ES-I3 (cell line): ENCODE data around the gene SORL1.

Experiments
- H3K36me3 ChIP-seq: 2 replicates; pipeline ENCODE4 v1.6.1; 2013; ENCODE audit warnings: mild to moderate bottlenecking, low read length, control low read depth, moderate library complexity; ENCODE audit not compliant: insufficient read depth
- H3K4me1 ChIP-seq: 2 replicates; pipeline ENCODE4 v1.6.1; 2013; ENCODE audit warnings: mild to moderate bottlenecking, control low read depth, low read length; ENCODE audit not compliant: insufficient read depth
- H3K9ac ChIP-seq: 2 replicates; pipeline ENCODE4 v1.6.1; 2013; ENCODE audit warnings: low read depth, mild to moderate bottlenecking, low read length, moderate library complexity
- H3K9me3 ChIP-seq: 2 replicates; pipeline ENCODE4 v1.6.1; 2013; ENCODE audit warnings: mild to moderate bottlenecking, low read length, moderate library complexity; ENCODE audit not compliant: control insufficient read depth, insufficient read depth

SORL1 gene

DNA sequence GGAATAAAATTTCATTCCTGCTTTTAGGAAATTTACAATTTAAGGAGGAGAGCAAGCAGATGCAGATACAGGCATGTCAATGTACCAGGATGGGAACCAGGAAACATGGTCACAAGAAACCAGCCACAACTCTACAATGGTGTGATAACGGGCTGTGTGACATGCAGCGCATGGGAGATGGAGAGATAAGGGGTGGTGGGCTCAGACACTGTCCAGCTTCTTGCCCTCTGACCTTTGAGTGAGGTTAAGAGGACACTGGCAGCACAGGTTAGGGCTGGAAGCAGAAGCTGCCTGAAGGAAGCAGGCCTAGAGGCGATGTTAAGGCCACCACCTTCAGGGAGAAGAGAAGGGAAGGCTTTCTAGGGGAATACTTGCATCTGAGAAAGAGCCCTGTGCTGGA is 3.0 kb downstream of the SORL1 start:
- H3K9ac ChIP-seq, result no peak overlapping the region
- no peaks in the 10 kb centered on the region for H3K36me3 ChIP-seq
- peaks cover 18% of the 10 kb centered on the region for H3K4me1 ChIP-seq
- no peaks in the 10 kb centered on the region for H3K9me3 ChIP-seq

DNA sequence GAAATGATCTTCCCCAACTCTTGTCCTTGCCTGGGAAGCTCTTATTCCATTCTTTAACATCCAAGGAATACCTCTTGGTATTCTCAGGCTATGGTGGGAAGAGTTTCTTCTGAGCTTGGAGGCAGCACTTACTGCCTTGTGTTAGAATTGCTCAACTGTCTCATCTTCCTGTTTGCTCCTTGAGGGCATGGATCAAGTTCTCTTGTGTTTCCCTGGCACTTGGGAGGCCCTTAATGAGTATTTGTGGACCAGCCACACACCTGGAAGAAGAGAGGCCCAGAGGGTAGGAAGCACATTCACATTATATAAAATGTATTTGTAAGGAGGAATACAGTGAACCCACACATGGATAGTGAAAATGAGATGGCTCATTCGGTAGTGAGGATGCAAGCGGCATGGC is 4.0 kb downstream of the SORL1 start:
- H3K36me3 ChIP-seq, result no peaks in the 10 kb centered on the region
- H3K4me1 ChIP-seq, result peaks cover 16% of the 10 kb centered on the region
- no peaks in the 10 kb centered on the region for H3K9me3 ChIP-seq
- no peak overlapping the region for H3K9ac ChIP-seq

DNA sequence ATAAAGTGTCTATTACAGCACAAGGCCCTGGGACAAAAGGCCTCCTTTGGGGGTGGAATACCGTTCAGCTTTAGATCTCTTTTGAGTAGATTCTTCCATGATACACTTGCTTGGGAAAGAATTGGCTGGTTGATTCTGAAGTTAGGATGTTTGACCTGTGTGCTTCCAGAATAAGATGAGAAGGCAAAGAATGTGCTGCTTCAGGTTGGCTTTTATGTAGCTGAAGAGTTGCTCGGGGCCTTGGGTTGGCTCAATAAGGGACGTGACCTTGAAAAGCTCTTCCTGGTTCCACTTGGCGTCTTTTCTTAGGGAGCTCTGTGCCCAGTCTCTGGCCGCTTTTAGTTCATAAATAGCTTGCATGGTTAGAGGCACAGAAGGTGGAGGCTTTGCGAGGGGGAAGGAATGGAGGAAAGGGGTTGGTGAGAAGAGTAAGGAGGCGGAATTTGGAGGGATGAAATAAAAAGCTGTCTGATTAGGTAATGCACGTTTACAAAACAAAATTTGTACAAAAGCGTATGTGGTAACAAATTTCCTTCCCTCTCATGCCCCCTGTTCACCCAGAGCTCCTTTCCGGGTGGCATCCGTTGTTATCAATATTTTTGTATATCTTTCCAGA is 4.8 kb downstream of the SORL1 start:
- Histone ChIP-seq H3K4me1 (peaks cover 16% of the 10 kb centered on the region; the same call in 1 of the 2 replicates), H3K9ac (no peak overlapping the region), H3K9me3 (no peaks in the 10 kb centered on the region), H3K36me3 (no peaks in the 10 kb centered on the region)

DNA sequence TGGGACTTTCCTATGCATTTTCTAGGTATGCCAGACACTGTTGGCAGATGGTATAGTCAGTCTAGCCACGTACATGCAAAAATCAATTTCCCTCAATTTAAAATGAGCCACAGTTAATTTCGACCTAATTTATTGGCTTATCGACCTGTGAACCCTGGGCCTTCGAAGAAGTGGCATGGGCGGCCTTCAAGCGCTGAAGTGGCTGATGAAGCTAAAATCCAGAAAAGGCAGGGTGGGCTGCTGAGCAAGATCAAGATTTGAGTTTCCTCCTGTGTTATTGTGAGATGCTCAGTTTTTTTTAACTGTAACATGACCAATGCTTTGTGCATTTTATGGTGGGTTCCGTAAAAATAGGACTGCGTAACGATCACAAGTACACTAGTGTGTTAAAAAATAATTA is 6.4 kb downstream of the SORL1 start:
- Histone ChIP-seq H3K9me3 (no peaks in the 10 kb centered on the region), H3K9ac (no peak overlapping the region), H3K36me3 (no peaks in the 10 kb centered on the region), H3K4me1 (peaks cover 13% of the 10 kb centered on the region; the same call in 1 of the 2 replicates)

DNA sequence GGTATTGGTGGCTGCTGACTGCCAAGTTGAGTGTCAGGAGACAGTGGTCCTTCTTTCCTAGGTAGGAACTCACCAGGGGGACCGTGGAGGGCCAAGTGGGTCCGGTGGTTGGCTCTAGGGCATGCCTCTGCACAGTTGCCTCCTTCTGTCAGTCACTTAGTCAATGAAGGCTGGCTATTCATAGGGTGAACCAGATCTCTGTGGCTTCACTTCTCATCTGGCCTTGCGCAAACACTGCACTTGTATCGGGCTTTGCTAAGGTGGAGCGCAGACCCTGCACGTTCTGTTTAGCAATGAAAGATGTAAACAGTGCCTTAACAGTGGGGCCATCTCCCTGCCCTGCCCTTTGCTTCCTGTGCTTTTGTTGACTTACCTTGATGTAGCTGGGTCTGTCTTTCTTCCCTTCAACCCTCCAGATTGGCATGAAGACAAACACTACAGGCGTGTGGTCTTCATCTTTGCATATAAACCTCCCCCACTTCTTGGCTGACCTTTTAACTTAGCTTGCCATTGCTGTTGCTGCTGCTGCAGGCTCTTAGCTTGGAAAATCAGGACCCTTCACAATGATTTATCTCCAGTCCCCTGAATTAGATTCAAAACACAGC is 7.4 kb downstream of the SORL1 start:
- Histone ChIP-seq H3K9me3 (no peaks in the 10 kb centered on the region), H3K36me3 (no peaks in the 10 kb centered on the region; the same call in 1 of the 2 replicates), H3K9ac (no peak overlapping the region), H3K4me1 (peaks cover 22% of the 10 kb centered on the region)

DNA sequence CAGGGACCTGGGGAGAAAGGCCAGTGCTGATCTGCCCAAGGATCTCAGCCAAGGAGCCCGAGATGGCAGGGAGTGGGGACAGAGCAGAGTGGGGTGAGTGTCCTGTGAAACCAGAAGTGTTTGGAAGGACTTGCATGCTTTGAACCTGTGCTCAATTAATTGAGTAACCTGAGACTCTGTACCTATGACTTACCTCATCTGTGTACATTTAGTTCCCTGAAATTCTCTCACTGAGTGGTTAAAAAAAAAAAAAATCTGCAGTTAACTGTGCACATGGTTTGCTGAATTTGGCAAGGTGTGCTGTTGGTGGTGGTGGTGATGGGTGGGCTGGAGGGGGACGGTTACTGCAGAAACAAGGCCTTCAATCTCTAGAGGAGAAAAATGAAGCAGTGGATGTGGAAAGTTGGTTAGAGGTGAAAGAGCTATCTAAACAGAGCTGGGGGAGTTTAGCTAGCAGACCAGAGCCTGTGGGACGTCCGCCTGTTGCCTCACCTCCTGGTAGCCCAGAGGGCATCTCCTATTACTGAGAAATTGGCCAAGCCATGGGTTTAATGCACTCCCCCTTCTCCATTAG is 8.9 kb downstream of the SORL1 start:
- H3K4me1 ChIP-seq, result peaks cover 35% of the 10 kb centered on the region
- H3K9ac ChIP-seq, result no peak overlapping the region
- no peaks in the 10 kb centered on the region; the same call in 1 of the 2 replicates for H3K36me3 ChIP-seq
- H3K9me3 ChIP-seq, result no peaks in the 10 kb centered on the region

DNA sequence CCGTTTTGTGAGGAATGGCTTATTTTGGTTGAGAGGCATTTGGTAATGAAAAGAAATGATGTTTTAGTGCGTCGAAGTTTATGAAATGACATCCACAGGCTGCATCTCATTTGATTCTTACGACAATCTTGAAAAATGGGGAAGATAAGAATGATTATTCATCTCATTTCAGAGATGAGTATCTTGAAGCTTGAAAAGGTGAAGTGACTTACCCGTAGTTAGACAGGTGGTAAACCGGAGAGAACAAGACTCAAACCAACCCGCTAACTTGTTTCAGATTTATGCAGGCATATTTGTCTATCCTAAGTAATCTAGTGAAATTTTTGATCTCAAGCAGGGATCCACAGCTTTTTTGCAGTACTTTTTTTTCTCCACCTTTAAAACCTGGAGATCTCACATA is 9.7 kb downstream of the SORL1 start:
- H3K36me3 ChIP-seq, result no peaks in the 10 kb centered on the region; the same call in 1 of the 2 replicates
- no peak overlapping the region for H3K9ac ChIP-seq
- H3K4me1 ChIP-seq, result peaks cover 40% of the 10 kb centered on the region

DNA sequence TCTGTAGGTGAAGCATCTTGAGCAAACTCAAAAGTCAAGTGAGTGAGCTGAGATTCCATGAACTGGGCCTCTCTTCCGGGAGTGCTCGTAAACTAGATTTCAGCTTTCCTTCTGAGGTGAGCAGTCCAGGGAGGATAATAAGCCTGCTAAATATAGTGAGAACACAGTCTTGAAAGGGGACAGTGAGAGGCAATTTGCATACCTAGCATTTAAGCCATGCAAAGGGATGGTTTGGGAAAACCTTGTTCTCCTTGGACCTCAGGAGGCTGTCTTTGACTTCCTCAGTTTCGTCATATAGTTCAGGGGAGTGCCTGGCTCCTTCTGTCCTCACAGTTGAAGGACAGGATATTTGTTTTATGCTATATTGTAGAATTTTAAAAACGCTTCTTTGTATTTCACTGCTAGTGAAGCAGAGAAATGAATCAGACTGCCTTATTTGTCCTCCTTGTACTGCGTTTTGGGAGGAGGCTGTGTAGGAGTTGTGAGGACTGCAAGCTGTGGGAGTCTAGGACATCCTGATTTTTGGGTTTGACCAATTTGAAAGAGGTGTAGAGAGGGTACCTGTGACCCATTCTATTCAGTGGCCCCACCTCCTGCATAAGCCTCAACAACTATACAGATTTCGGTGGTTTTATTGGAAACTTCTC is 11.7 kb downstream of the SORL1 start:
- no peaks in the 10 kb centered on the region; the same call in 1 of the 2 replicates for H3K36me3 ChIP-seq
- no peak overlapping the region for H3K9ac ChIP-seq
- peaks cover 45% of the 10 kb centered on the region for H3K4me1 ChIP-seq
- no peaks in the 10 kb centered on the region for H3K9me3 ChIP-seq

More for the DNA sequence above, 9.7 kb downstream of the SORL1 start:
- no peaks in the 10 kb centered on the region for H3K9me3 ChIP-seq

DNA sequence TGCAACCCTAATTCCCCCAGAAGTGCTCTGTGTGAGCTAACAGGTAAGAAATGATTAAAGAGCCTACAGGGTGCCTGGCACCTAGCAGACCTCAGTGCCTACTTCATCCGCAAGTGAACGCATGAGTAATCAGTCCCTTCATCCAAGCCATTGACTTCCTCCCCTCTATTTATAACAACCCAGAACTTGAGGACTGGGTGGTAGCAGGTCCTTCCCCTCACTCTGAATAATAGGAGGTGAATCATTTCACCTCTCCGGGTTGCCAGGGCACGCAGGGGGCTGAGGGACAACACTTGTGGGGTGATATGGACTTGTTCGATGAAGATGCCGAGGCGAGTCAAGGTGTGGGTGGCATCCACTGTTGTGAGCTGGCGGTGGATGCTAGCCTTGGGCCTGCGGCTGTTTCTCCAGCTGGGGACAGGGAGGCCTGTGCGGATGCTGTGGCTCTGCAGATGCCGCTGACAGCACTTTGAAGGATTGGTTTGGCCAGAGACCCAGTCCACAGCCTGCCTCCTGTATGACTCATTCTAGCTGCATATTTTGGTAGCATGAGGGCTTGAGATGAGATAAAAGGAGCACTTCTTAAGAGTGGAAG is 12.3 kb downstream of the SORL1 start:
- Histone ChIP-seq H3K4me1 (peaks cover 45% of the 10 kb centered on the region), H3K9me3 (no peaks in the 10 kb centered on the region), H3K36me3 (no peaks in the 10 kb centered on the region; the same call in 1 of the 2 replicates), H3K9ac (no peak overlapping the region; the same call in 1 of the 2 replicates)

DNA sequence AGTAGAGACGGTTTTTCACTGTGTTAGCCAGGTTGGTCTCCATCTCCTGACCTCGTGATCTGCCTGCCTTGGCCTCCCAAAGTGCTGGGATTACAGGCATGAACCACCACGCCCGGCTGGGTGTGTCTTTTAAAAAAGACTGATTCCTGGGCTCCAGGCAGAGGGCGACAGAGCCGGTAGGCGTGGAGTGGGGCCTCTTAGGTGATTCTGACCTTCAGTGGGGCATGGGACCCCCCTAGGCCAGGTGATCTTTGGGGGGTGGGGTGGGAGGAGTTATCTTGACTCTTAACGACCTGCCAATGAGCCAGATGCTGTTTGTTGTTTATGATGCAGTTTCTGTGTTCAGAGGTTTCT is 13.6 kb downstream of the SORL1 start:
- H3K9me3 ChIP-seq, result no peaks in the 10 kb centered on the region
- H3K9ac ChIP-seq, result no peak overlapping the region
- peaks cover 45% of the 10 kb centered on the region for H3K4me1 ChIP-seq
- no peaks in the 10 kb centered on the region; the same call in 1 of the 2 replicates for H3K36me3 ChIP-seq

DNA sequence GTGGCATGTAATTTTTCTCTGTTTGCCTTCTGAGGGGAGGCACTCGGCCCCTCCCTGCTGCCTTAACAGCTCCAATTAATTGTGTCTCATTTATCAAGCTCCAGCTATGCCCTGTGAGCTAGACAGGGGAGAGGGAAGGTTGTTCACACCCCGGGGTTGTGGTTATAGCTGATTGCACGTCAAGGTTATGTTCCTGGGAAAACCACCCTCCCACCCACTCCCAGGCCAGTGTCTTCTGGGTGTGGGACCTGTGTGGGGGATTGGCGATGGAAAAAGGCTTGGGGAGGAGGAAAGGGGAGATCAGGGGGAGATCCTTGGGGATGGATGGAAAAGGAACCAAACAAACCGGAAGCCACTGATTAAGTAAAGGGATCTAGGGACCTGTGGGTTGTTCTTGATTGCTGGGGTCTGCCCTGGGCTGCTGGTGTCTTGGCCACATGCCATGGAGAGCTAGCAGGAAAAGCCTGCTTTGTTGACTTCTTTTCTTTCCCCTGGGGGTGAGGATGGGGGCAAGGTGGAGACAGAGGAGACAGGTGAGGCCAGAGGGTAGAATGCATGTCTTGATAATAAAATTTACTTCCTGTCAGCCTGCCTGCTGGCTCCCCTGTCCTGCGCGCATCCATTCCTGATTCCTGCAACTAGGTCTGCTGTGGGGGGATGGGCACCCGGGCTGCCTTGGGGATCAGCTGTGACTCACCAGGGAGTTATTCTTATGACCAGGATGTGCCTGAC is 14.1 kb downstream of the SORL1 start:
- no peaks in the 10 kb centered on the region for H3K9me3 ChIP-seq
- H3K4me1 ChIP-seq, result peaks cover 45% of the 10 kb centered on the region
- no peaks in the 10 kb centered on the region; the same call in 1 of the 2 replicates for H3K36me3 ChIP-seq
- H3K9ac ChIP-seq, result peak overlapping the region; percentile 25; the same call in 1 of the 2 replicates

DNA sequence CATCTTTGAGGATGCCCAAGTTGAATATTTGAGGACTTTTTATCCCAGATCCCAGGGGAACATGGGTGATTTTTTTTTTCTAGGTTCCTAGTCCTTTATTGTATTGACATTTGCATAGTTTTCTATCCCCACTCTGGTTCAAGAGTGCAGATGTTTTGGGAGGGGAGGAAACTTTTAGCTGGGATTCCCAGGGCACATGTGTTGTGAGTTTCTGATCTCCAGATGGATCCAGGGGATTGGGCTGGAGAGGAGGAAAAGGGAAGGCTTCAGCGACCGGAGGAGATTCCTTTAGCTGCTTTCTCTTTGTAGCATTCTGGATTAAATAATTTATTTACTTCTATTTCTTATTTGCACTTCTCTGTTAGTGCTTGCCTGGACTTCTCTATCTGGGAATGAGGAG is 15.4 kb downstream of the SORL1 start:
- Histone ChIP-seq H3K36me3 (no peaks in the 10 kb centered on the region; the same call in 1 of the 2 replicates), H3K9ac (no peak overlapping the region), H3K9me3 (no peaks in the 10 kb centered on the region), H3K4me1 (peaks cover 41% of the 10 kb centered on the region)

DNA sequence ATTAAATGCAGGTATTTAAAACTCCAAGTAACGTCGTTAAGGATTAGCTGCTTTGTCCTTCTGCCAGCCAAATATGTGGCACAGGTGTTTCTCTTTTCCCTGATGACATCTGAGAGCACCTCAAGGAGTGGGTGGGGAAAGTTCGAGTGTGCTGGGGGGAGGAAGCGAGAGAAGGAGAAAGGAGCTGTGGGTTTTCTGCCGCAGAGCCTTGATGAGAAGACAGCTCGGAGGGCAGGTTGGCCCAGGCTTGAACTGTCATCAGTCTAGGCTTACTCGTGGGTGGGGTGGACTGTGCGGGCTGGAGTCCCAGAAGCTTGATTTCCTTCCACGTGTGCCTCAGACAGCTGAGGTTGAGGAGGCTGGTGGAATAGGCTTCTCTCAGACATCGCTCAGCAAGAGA is 15.9 kb downstream of the SORL1 start:
- H3K4me1 ChIP-seq, result peaks cover 41% of the 10 kb centered on the region
- no peak overlapping the region for H3K9ac ChIP-seq

DNA sequence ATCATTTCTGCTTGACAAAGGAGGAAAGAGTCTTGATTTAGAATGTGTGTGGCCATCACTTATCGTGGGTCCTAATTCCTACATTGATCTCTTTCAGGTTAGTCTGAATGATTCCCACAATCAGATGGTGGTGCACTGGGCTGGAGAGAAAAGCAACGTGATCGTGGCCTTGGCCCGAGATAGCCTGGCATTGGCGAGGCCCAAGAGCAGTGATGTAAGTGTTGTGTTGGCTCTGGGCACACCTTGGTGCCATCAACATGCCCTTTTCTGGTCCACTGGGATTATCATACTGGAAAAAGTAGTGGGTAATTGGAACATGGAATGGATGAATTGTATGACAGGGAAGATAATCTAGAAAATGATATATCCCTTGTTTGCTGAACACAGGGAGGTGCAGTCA is 17.8 kb downstream of the SORL1 start:
- H3K4me1 ChIP-seq, result peaks cover 26% of the 10 kb centered on the region
- no peaks in the 10 kb centered on the region for H3K9me3 ChIP-seq
- no peaks in the 10 kb centered on the region for H3K36me3 ChIP-seq
- H3K9ac ChIP-seq, result no peak overlapping the region

More for the DNA sequence above, 15.9 kb downstream of the SORL1 start:
- H3K9me3 ChIP-seq, result no peaks in the 10 kb centered on the region
- H3K36me3 ChIP-seq, result no peaks in the 10 kb centered on the region; the same call in 1 of the 2 replicates
